ENCODE data around the gene MYO15B.
"Not testable (repeated sequence)": the region's sequence is repeated elsewhere in the genome, so short reads cannot be mapped to it uniquely, and the experiment has no call there.

The MYO15B gene

DNA sequence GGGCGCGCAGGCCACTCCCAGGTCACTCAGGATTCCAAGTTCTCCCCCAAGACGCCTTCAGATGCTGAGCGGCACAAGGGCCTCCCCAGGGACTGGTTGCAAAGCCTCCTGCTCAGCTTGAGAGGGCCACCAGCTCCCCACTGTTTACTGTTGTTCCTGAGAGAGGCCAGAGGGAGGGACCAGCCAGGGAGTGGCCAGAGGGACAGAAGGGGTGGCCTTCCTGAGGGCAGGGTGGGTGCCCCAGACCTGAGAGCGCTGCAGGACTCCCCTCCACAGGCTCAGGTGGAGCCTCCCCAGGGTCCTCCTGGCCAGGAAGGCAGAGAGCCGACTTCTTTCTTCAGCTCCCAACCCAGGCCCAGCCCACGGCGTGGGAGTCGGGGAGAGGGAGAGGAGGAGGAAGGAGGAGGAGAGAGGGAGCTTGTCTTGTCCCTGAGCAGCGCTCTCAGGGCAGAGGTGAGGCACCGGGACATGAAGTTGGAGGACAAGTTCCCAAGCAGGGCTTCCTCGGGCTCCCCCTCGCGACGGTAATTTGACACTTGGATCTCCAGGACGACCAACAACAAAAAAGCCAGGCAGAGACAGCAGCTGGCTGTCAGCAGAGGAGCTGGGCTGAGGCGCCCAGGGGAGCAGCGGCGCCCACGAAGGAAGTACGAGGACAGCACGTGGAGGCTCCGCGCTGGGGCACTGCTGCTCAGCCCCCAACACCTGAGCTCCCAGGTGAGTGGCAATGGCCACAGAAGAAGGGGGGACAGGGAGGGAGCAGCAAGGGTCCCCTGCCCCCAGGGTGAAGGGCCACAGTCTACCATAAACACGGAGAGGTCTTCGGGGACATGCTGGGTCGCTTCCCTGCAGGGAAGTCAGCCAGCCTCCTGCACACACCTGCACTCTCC lies 46.1 kb downstream of the MYO15B start:
- H3K27ac ChIP-seq (ENCODE audit: low read length) = no peak overlapping the region
- H3K4me3 ChIP-seq (ENCODE audit: low read length) = no peak overlapping the region
- H3K9ac ChIP-seq (ENCODE audit: low read depth, low read length) = no peak overlapping the region
- no peaks in the 10 kb centered on the region for H3K9me3 ChIP-seq (ENCODE audit: insufficient read depth, low read depth, low read length)
- no peaks in the 10 kb centered on the region; the same call in 1 of the 2 replicates for H3K36me3 ChIP-seq (ENCODE audit: insufficient read depth, low read depth, low read length)
- H3K4me1 ChIP-seq (ENCODE audit: insufficient read depth, low read length) = peaks cover 6% of the 10 kb centered on the region; the same call in 1 of the 2 replicates
- H3K27me3 ChIP-seq (ENCODE audit: insufficient read depth, low read length) = no peaks in the 10 kb centered on the region

DNA sequence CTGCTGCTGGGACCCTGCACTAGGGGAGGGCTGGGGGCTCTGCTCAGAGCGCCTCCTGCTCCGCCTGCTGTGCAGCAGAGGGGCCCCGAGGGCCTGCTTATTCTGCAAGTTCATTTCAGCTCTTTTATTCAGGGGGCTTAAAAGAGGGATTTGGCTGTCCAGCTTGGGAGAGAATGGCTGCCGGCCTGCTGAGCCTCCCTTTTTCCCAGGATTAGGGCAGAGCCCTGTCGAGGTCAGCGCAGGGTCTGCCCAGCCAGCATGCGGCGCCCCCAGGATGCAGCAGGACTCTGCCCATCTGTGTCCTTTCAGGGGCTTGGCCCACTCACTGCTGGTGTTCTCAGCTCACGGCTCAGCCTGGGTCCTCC lies 46.8 kb downstream of the MYO15B start:
- H3K36me3 ChIP-seq (ENCODE audit: insufficient read depth, low read depth, low read length) = no peaks in the 10 kb centered on the region; the same call in 1 of the 2 replicates
- H3K27me3 ChIP-seq (ENCODE audit: insufficient read depth, low read length) = no peaks in the 10 kb centered on the region
- no peak overlapping the region for H3K9ac ChIP-seq (ENCODE audit: low read depth, low read length)
- H3K4me3 ChIP-seq (ENCODE audit: low read length) = no peak overlapping the region
- H3K27ac ChIP-seq (ENCODE audit: low read length) = no peak overlapping the region
- no peaks in the 10 kb centered on the region for H3K9me3 ChIP-seq (ENCODE audit: insufficient read depth, low read depth, low read length)
- H3K4me1 ChIP-seq (ENCODE audit: insufficient read depth, low read length) = peaks cover 6% of the 10 kb centered on the region; the same call in 1 of the 2 replicates

DNA sequence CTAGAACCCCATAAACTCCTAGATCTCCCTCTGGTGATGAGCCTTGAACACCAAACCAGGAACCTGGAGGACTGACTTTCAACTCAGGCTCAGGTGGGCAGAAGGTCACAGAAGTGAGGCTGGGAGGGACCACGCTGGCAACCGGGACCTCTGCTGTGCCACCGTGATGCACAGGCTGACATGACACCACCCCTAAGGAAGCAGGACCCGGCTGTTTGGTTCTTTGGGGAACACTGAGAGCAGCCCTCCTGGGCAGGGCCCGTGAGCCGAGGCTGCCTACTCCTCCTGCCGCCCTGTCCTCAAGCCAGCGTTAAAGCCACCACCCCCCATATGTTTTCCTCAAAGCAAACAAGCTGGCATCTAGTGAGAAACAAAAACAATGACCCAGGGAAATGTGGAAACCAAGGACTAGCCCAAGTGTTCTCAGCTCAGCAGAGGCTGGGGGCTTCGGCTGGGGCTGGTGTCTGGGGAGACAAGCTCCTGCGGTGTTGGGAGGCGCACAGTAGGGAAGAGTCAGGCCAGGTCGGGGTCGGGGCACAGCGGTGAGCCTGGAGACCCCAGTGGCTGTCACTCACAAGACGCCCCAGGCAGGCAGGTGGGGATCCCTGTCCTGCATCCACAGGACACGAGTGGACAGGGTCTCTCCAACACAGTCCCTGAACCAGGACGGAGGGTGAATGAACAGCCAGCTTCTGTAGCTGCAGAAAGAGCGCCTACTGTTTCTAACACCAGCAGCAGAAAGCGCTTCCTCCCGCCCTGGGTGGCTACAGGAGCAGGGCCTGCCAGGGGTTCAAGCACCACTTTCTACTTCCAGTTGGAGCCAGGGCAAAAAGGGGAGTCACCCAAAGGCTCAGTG lies 47.4 kb downstream of the MYO15B start:
- Histone ChIP-seq H3K36me3 (ENCODE audit: insufficient read depth, low read depth, low read length) (no peaks in the 10 kb centered on the region; the same call in 1 of the 2 replicates), H3K9ac (ENCODE audit: low read depth, low read length) (no peak overlapping the region)

GRCh38 chr17:75635610-75636202 lies 48.1 kb downstream of the MYO15B start:
- no peak overlapping the region for H3K9ac ChIP-seq (ENCODE audit: low read depth, low read length)
- no peaks in the 10 kb centered on the region for H3K27me3 ChIP-seq (ENCODE audit: insufficient read depth, low read length)
- no peaks in the 10 kb centered on the region for H3K9me3 ChIP-seq (ENCODE audit: insufficient read depth, low read depth, low read length)
- H3K4me1 ChIP-seq (ENCODE audit: insufficient read depth, low read length) = peaks cover 6% of the 10 kb centered on the region; the same call in 1 of the 2 replicates
- no peak overlapping the region for H3K27ac ChIP-seq (ENCODE audit: low read length)
- no peak overlapping the region for H3K4me3 ChIP-seq (ENCODE audit: low read length)
- H3K36me3 ChIP-seq (ENCODE audit: insufficient read depth, low read depth, low read length) = no peaks in the 10 kb centered on the region

More for the DNA sequence above, 47.4 kb downstream of the MYO15B start:
- Histone ChIP-seq H3K4me3 (ENCODE audit: low read length) (no peak overlapping the region), H3K27me3 (ENCODE audit: insufficient read depth, low read length) (no peaks in the 10 kb centered on the region), H3K4me1 (ENCODE audit: insufficient read depth, low read length) (peaks cover 6% of the 10 kb centered on the region; the same call in 1 of the 2 replicates), H3K9me3 (ENCODE audit: insufficient read depth, low read depth, low read length) (no peaks in the 10 kb centered on the region), H3K27ac (ENCODE audit: low read length) (no peak overlapping the region)

DNA sequence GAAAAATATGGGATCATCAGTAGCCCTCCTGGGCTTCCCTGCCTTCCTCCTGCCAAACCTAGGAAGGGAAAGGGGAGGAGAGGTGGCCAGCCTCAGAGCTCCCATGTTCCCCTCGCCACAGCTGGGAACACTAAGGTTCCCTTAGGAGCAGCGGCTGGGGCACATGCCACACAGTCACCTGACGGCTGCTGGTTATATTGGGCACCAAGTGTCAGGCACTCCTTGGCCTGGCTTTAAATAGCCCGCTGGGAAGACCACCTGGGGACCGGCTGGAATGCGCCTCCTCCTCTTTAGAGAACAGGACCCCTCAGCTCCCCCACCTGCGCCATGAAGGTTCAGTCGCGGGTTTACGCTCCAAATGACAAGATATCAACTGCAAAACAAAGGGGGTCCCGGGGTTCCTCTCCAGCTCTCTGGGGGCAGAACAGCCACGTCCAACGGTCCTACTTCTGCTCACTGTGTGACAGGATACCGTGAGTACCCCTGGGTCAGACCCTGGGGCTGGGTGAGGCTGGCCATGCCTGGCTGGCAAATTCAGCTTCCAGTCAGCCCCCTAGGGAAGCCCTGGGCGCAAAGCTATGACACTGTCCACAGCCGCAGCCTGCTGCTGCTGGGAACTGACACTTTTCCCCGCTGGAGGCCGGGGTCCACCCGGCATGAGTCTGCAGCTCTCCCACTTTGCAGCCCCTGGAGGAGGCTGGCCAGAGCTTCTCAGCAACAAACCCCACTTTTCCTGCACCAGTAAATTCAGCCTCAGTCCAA lies 49.0 kb downstream of the MYO15B start:
- Histone ChIP-seq H3K4me1 (ENCODE audit: insufficient read depth, low read length) (peaks cover 6% of the 10 kb centered on the region; the same call in 1 of the 2 replicates), H3K4me3 (ENCODE audit: low read length) (no peak overlapping the region), H3K9me3 (ENCODE audit: insufficient read depth, low read depth, low read length) (no peaks in the 10 kb centered on the region), H3K27ac (ENCODE audit: low read length) (no peak overlapping the region), H3K9ac (ENCODE audit: low read depth, low read length) (no peak overlapping the region), H3K36me3 (ENCODE audit: insufficient read depth, low read depth, low read length) (no peaks in the 10 kb centered on the region), H3K27me3 (ENCODE audit: insufficient read depth, low read length) (no peaks in the 10 kb centered on the region)

GRCh38 chr17:75637143-75637538 lies 49.5 kb downstream of the MYO15B start:
- Histone ChIP-seq H3K4me1 (ENCODE audit: insufficient read depth, low read length) (peaks cover 6% of the 10 kb centered on the region; the same call in 1 of the 2 replicates), H3K27ac (ENCODE audit: low read length) (no peak overlapping the region), H3K36me3 (ENCODE audit: insufficient read depth, low read depth, low read length) (no peaks in the 10 kb centered on the region), H3K9me3 (ENCODE audit: insufficient read depth, low read depth, low read length) (no peaks in the 10 kb centered on the region), H3K9ac (ENCODE audit: low read depth, low read length) (no peak overlapping the region), H3K4me3 (ENCODE audit: low read length) (no peak overlapping the region), H3K27me3 (ENCODE audit: insufficient read depth, low read length) (no peaks in the 10 kb centered on the region)

GRCh38 chr17:75637551-75637950 lies 50.0 kb downstream of the MYO15B start:
- Histone ChIP-seq H3K36me3 (ENCODE audit: insufficient read depth, low read depth, low read length) (no peaks in the 10 kb centered on the region), H3K9me3 (ENCODE audit: insufficient read depth, low read depth, low read length) (no peaks in the 10 kb centered on the region), H3K9ac (ENCODE audit: low read depth, low read length) (no peak overlapping the region), H3K4me3 (ENCODE audit: low read length) (no peak overlapping the region), H3K27ac (ENCODE audit: low read length) (no peak overlapping the region), H3K27me3 (ENCODE audit: insufficient read depth, low read length) (no peaks in the 10 kb centered on the region), H3K4me1 (ENCODE audit: insufficient read depth, low read length) (peaks cover 7% of the 10 kb centered on the region; the same call in 1 of the 2 replicates)

- not testable (repeated sequence) for H3K27me3 ChIP-seq (ENCODE audit: insufficient read depth, low read length); H3K27ac ChIP-seq (ENCODE audit: low read length); H3K4me3 ChIP-seq (ENCODE audit: low read length); H3K36me3 ChIP-seq (ENCODE audit: insufficient read depth, low read depth, low read length); H3K9me3 ChIP-seq (ENCODE audit: insufficient read depth, low read depth, low read length); H3K9ac ChIP-seq (ENCODE audit: low read depth, low read length)
- H3K4me1 ChIP-seq (ENCODE audit: insufficient read depth, low read length) = peaks cover 12% of the 10 kb centered on the region
These were observed 50.4 kb downstream of the MYO15B start for GRCh38 chr17:75638039-75638438.

DNA sequence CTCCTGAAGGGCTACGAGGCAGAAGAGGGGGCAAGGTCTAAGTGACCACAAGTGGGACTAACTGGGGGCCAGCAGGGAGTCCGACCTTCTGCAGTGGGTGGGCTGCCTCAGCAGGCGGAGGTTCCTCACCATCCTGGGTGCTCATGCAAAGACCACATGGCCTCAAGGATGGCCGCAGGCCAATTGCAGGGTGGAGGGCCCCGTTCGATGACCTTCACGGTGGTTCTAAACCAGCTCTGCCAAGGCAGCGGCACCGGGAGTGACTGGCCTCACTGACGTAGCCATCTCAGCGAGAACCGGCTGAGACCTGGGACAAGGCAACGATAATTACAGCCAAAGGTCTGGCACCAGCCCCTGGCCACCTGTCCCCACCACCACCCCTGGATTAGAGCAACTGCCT lies 51.3 kb downstream of the MYO15B start:
- H3K27me3 ChIP-seq (ENCODE audit: insufficient read depth, low read length) = no peaks in the 10 kb centered on the region
- H3K9me3 ChIP-seq (ENCODE audit: insufficient read depth, low read depth, low read length) = no peaks in the 10 kb centered on the region
- no peak overlapping the region for H3K4me3 ChIP-seq (ENCODE audit: low read length)
- no peak overlapping the region for H3K27ac ChIP-seq (ENCODE audit: low read length)
- no peaks in the 10 kb centered on the region for H3K36me3 ChIP-seq (ENCODE audit: insufficient read depth, low read depth, low read length)
- no peak overlapping the region for H3K9ac ChIP-seq (ENCODE audit: low read depth, low read length)
- peaks cover 14% of the 10 kb centered on the region for H3K4me1 ChIP-seq (ENCODE audit: insufficient read depth, low read length)

GRCh38 chr17:75639327-75639726 lies 51.7 kb downstream of the MYO15B start:
- no peaks in the 10 kb centered on the region for H3K9me3 ChIP-seq (ENCODE audit: insufficient read depth, low read depth, low read length)
- no peak overlapping the region for H3K9ac ChIP-seq (ENCODE audit: low read depth, low read length)
- no peaks in the 10 kb centered on the region for H3K27me3 ChIP-seq (ENCODE audit: insufficient read depth, low read length)

More at GRCh38 chr17:75639327-75639726, 51.7 kb downstream of the MYO15B start:
- Histone ChIP-seq H3K27ac (ENCODE audit: low read length) (no peak overlapping the region), H3K4me3 (ENCODE audit: low read length) (no peak overlapping the region), H3K36me3 (ENCODE audit: insufficient read depth, low read depth, low read length) (no peaks in the 10 kb centered on the region), H3K4me1 (ENCODE audit: insufficient read depth, low read length) (peaks cover 14% of the 10 kb centered on the region)

All from iPS-20b (cell line).